GM19023 (cell line): Measurements from ENCODE around the gene S100A8.
"Not testable (repeated sequence)": the region's sequence is repeated elsewhere in the genome, so short reads cannot be mapped to it uniquely, and the experiment has no call there.

Experiments used
- ATAC-seq: cut with Tn5 transposase; IDR thresholded peaks from one replicate; pipeline ENCODE4 v1.9.1; 2021; ENCODE audit warnings: mild to moderate bottlenecking, moderate library complexity; ENCODE audit not compliant: unreplicated experiment

Gene S100A8

GRCh38 chr1:153390938-153391710 lies at the start of gene S100A8:
S100A8 (minus strand) TSS chr1:153391073; CDS start chr1:153390535, 538 bp downstream.
- no peak for ATAC-seq

DNA sequence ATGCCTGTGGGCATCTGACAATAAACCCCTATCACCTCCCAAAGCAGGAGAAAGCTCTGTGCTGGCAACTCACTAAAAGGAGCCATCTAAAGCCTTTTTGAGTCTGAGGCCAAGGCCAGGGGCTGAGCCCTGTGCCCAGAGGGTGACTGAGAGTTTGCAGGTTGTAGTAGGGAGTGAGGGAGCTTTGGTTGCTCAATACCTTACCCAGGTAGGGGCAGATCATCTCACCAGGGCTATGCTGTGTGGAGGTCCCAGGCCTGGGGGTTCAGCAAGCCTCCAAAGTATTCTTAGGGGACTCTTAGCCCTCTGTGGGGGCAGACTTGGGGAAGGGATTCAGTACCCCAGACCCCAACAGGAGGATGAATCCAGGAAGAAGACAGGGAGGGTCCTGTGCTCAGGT lies 48.4 kb upstream of the S100A8 start:
- no peak for ATAC-seq

GRCh38 chr1:153438599-153438998 lies 47.7 kb upstream of the S100A8 start:
- no peak for ATAC-seq

DNA sequence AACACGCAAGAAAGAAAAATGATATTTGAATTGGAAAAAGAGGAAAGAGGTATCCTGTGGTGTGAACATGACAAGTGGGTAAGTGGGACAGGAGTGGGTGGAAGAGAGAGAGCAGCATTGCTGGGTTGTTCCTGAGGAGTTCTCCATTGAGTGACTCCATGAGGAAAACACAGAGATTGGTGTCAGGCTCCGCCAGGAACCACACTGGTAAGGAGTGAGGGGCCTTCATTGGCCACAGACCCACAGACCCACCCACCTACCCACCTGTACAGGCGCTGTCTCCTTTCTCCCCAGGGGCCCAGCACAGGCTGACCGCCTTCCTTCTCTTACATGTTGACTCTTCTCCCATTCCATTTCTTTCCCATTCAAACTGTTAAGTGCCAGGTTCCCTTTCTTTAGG lies 46.4 kb upstream of the S100A8 start:
- no peak for ATAC-seq

GRCh38 chr1:153434746-153435455 lies 44.0 kb upstream of the S100A8 start:
- ATAC-seq, result no peak

DNA sequence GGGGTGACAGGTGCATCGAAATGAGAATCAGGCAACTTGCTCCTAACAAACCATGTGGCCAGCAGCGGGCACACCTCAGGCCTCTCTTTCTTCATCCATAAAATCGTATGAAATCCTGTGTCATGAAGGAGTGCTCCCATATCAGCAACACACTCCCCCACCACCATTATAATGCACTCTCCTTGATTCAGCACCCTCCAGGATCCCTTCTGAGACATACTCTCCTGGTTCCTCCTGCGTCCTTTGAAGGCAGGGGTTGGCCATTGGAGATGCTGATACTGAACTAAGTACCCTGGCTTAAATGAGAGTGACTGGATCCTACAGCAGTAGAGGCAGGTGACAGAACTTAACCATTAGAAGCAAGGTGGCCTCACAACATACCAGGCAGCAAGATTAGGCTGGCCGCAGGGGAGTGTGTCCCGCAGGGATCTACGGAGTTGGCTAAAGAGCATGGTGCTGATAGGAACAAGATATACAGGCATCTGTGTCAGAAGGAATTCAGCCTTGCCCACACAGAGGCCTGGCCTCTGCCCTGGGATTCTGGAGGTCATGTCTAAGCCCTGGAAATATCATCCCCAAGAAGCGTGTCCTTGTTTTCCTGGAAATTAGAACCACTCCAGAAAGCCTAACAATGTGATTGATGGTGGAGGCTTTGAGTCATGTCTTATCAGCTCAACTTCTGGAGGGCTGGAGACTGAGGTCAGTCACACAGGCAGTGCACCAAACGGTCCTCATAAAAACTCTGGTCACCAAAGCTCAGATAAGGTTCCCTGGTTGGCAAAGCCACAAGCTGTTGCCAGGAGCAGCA lies 42.2 kb upstream of the S100A8 start:
- ATAC-seq, result no peak

DNA sequence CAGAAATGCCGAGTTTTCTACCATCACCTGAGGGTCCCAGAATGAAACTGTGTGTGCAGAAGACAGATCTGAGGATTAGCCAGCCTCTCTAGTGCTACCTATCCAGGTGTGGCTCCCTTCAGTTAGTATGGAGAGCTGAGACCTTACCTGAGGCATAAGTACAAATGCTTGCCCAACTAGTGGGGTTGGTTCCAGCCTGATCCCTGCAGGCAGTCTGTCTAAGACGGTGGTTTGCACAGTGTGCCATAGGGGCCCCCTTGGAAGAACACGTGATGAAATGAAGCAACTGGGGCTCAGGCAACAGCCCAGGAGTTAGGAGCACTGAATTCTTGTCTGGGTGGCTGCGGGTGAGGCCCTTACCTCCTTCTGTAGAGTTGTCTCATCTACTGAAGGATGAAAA lies 41.1 kb upstream of the S100A8 start:
- ATAC-seq, result no peak

DNA sequence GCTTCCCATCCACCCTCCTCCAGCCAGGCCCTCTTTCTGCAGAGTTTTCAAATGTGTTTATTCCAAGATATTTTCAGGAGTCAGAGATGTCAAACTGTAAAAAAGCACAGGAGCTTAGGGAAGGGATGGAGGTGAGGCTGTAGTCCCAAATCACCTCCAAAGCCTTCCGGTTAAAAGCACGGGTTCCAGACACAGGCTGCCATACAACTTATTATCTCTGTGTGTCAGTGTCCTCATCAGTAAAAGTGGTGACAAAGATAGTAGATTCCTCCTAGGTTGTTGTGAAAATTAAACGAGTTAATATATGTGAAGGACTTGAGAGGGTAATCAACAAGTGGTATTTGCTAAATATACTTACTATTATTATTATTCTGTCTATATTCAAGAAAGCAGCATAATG lies 40.6 kb upstream of the S100A8 start:
- no peak for ATAC-seq

DNA sequence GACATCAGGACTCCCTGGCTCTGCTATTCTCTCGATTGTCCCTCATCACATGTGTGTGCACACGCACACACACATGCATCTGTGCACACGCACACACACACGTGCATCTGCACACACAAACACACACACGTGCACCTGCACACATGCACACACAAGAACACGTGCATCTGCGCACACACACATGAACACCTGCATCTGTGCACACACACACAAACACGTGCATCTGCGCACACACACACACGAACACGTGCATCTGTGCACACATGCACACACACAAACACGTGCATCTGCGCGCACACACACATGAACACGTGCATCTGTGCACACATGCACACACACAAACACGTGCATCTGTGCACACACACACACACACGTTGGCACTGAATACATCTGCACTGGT lies 40.1 kb upstream of the S100A8 start:
- no peak for ATAC-seq

DNA sequence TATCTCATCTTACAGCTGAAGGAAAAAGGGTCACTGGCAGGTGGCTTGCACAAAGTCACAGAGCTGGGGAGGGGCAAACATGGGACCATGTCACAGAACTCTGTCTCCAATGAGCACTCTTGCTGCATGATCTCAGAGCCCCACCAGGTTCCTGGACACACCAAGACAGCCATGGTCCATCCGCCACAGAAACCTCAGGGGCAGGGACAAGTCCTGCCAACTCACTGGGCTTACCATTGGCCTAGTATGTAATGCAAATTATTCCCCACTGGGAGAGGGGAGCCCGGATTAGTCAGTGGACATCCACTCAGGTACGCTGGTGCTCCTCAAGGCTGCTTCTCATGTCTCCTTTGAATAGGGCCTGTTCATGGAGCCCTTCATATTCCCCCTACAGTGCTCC lies 39.7 kb upstream of the S100A8 start:
- ATAC-seq, result no peak

DNA sequence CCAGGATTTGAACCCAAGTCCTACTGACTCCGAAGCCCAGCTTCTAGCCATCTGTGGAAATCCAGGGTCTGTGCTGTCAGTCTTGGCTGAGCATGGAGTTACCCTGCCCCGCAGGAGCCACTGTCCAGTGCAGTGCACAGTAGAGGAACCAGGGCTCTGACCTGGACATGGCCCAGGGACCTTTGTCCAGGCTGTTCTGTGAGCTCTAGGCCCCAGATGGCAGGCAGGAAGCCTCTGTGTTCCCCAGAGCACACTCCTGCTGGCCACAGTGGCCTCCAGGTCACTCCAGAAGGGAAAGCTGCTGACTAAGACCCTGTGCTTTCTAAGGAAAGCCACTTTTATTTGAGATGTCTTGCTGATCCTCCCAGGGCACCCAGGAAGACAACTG lies 39.3 kb upstream of the S100A8 start:
- no peak for ATAC-seq

- ATAC-seq, result no peak
These were observed 38.6 kb upstream of the S100A8 start for GRCh38 chr1:153429266-153430165.

- ATAC-seq, result no peak
These were observed 37.9 kb upstream of the S100A8 start for GRCh38 chr1:153428791-153429190.

DNA sequence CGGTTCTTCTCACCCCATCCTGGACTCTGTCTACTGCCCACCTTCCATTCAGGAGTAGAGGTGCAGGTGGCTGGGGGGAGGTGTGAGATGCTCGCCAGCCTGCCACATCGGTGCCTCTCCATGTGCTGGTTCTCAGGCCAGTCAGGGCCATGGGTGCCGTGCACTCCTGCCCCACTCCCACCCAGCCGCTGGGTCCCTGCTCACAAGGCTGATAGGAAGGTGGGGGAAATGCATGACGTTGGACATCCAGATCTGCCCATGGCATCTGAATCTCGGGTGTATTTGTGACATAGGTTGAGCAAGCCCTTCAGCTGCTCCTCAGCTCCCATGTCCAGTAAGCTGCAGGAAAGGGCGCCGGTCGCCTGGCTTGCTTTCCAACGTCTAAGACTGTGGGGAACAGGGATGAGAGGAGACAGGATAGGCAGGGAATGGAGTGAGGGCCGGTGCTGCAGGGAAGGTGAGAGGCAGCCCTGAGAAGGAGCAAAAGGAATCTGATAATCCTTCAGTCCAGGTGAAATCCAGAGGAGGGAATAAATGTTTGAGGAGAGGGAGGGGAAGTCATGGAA lies 37.3 kb upstream of the S100A8 start:
- ATAC-seq, result no peak

- no peak for ATAC-seq
These were observed 35.9 kb upstream of the S100A8 start for GRCh38 chr1:153426809-153427208.

- no peak for ATAC-seq
These were observed 31.7 kb upstream of the S100A8 start for GRCh38 chr1:153422450-153423068.

- no peak for ATAC-seq
These were observed 29.4 kb upstream of the S100A8 start for GRCh38 chr1:153420306-153420705.

- not testable (repeated sequence) for ATAC-seq
These were observed 28.5 kb upstream of the S100A8 start for GRCh38 chr1:153419436-153419793.

GRCh38 chr1:153418758-153419435 lies 28.0 kb upstream of the S100A8 start:
- ATAC-seq, result not testable (repeated sequence)
